ENCODE measurements around the gene H1-8. TPM values are rescaled to one million over a fixed set of nuclear protein-coding genes. Genes with fewer than 3 reads are reported as not detected.

The H1-8 gene
- total and polyA plus RNA-seq, 12 donors: not detected

DNA sequence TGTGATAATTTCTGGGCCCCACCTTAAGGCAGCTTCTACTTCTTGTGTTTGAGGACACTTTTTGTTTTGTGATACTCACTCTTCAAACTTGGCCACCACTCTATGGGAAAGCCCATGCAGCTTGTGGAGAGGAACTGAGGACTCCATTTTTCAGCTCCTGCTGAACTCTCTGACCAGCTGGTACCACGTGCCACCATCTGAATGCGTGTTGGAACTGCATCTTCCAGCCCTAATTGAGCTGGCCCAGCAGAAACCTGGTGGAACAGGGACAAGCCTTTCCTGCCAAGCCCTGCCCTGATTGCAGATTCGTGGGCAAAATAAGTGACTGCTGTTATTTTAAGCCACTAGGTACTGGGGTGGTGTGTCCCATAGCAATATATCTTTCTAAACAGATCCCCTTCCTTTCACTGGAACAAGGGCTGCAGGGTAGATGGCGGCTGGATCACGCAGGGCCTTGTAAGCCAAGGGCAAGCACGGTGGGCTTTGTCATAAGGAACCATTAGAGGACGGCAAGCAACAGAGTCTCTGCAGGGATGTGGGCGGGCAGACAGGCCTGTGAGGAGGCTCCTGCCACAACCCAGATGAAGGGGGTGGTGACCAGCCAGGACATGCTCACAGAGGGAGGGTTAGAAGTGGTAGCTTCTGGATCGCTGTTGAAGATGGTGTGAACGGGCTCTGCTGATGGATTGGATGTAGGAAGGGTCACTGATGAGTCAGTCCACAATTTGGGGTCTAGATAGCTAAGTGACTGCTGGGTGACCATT, 9.5 kb downstream of the H1-8 start:
- intact Hi-C loops (cut with DNase I): loop anchor here in 4 of 10 donors (5.0 to 10.0 kb wide), 3 partner anchors 45 to 50 kb away; no protein-coding TSS in a partner anchor
- no peaks in the 10 kb centered on the region for H3K9me3 ChIP-seq
- peak overlapping the region in 1 of 10 donors; percentile 21 for H3K27ac ChIP-seq
- H3K27me3 ChIP-seq: no peaks in the 10 kb centered on the region
- DNase-seq (no peak), ATAC-seq (peak in 3 of 8 donors; percentile 7 to 26 (median 11))
- WGBS, 2 donors: 70 to 71% methylated on average over 10 of the region's 10 CpGs
- peaks cover 0 to 30% (median 8%) of the 10 kb centered on the region in 9 donors for H3K36me3 ChIP-seq
- TF ChIP-seq, protein P1, sequence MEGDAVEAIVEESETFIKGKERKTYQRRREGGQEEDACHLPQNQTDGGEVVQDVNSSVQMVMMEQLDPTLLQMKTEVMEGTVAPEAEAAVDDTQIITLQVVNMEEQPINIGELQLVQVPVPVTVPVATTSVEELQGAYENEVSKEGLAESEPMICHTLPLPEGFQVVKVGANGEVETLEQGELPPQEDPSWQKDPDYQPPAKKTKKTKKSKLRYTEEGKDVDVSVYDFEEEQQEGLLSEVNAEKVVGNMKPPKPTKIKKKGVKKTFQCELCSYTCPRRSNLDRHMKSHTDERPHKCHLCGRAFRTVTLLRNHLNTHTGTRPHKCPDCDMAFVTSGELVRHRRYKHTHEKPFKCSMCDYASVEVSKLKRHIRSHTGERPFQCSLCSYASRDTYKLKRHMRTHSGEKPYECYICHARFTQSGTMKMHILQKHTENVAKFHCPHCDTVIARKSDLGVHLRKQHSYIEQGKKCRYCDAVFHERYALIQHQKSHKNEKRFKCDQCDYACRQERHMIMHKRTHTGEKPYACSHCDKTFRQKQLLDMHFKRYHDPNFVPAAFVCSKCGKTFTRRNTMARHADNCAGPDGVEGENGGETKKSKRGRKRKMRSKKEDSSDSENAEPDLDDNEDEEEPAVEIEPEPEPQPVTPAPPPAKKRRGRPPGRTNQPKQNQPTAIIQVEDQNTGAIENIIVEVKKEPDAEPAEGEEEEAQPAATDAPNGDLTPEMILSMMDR (IDR thresholded peaks at IDR 0.05): no peak
- peaks cover 12 to 54% (median 47%) of the 10 kb centered on the region in 9 donors for H3K4me1 ChIP-seq
- no peak overlapping the region for H3K4me3 ChIP-seq

DNA sequence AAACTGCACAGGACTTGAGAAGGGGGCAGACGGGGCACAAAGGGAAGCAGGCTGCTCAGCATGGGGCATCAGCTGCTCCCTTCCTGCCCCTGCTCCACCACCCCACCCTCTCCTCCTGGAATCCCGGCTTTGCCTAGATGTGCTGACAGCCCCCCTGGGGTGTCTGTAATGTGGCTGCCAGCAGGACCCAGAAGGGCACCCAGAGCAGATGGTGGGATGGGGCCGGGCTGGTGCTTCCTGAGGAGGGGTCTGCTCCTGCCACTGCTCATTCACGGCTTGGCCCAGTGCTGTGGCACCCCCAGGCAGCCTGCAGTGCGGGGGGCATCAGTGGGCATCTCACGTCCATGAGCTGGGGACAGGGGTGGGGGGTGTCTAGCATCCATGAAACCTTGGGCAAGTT, 10.2 kb downstream of the H1-8 start:
- Histone ChIP-seq H3K4me3 (no peak overlapping the region), H3K4me1 (peaks cover 17 to 61% (median 54%) of the 10 kb centered on the region in 9 donors), H3K27ac (peak overlapping the region in 1 of 10 donors; percentile 58), H3K9me3 (no peaks in the 10 kb centered on the region), H3K36me3 (peaks cover 0 to 37% (median 8%) of the 10 kb centered on the region in 9 donors), H3K27me3 (no peaks in the 10 kb centered on the region)
- 67 to 69% methylated on average over 6 of the region's 6 CpGs for WGBS, 2 donors
- ATAC-seq (no peak), DNase-seq (no peak)
- TF ChIP-seq, protein P1 (IDR thresholded peaks at IDR 0.05): no peak
- intact Hi-C loops (cut with DNase I): loop anchor here in 4 of 10 donors (5.0 to 10.0 kb wide), 3 partner anchors 46 to 51 kb away; no protein-coding TSS in a partner anchor

DNA sequence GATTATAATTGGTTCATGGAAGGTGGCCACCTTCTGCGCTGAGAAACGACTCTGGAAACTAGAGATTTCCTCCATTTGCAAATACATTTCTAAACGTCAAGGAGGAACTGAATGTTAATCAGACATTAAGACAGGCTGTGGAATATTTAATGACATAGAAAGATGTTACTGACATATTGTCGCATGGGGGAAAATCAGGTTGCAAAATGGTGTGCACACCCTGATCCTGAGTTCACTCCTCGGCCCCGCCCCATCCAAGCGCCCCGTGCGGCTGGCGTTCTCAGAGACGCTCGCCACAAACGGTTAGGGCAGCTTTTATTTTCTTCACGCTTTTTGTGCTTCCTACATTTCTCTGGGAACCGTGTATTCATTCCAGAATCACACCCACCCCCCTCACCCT, 10.7 kb downstream of the H1-8 start:
- TF ChIP-seq, protein P1 (IDR thresholded peaks at IDR 0.05): peak in 1 of 9 donors; percentile 4
- 37 to 41% methylated on average over 15 of the region's 15 CpGs for WGBS, 2 donors
- Histone ChIP-seq H3K9me3 (no peaks in the 10 kb centered on the region), H3K4me1 (peaks cover 17 to 66% (median 59%) of the 10 kb centered on the region in 9 donors), H3K27ac (peak overlapping the region in 5 of 10 donors; percentile 22 to 59 (median 56)), H3K36me3 (peaks cover 0 to 43% (median 8%) of the 10 kb centered on the region in 9 donors), H3K27me3 (no peaks in the 10 kb centered on the region), H3K4me3 (no peak overlapping the region)
- intact Hi-C loops (cut with DNase I): loop anchor here in 4 of 10 donors (5.0 to 10.0 kb wide), 3 partner anchors 46 to 51 kb away; no protein-coding TSS in a partner anchor
- ATAC-seq (peak in 2 of 8 donors; percentile 19 to 26), DNase-seq (no peak)

DNA sequence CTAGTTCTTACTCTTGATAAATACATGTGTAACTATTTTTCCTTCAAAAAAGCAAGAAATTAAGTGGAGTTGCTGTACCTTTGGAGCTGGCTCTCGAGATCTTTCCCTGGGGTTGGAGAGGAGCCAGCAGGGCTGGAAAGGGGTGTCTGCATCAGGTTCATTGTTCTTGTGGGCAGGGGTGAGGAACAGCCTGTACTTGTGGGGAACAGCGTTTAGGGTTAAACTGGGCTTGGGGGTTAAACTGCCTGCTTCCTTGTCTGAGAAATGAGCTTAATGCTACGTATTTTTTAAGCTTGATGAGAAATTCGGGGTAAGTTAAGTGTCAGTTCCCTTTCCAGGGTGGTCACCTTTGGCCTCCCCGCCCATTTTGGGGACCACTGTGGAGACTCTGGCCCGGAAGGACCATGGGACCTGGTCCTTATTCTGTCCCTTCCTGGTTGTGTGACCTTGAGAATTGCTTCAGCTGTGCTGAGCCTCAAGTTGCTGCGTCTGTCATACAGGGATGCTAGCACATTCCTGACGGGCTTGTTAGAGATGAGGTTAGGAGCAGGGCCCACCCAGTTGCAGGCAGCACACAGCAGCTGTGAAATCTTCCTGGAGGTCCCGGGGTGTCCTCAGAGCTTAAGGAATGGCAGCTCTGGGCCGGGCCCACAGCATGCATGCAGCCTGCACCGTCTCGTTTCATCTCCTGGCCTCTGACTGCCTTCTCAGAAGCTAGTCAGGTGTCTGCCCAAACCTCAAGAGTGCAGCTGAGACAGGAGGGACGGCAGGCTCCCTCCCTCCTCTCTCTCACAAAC, 11.6 kb downstream of the H1-8 start:
- no peaks in the 10 kb centered on the region for H3K27me3 ChIP-seq
- peak overlapping the region in 8 of 10 donors; percentile 22 to 59 (median 46) for H3K27ac ChIP-seq
- intact Hi-C loops (cut with DNase I): loop anchor here in 5 of 10 donors (5.0 to 10.0 kb wide), 5 partner anchors 38 to 52 kb away; no protein-coding TSS in a partner anchor
- DNase-seq (no peak), ATAC-seq (no peak)
- no peaks in the 10 kb centered on the region for H3K9me3 ChIP-seq
- H3K36me3 ChIP-seq: peaks cover 0 to 51% (median 8%) of the 10 kb centered on the region in 9 donors
- no peak overlapping the region for H3K4me3 ChIP-seq
- 50 to 63% methylated on average over 13 of the region's 13 CpGs for WGBS, 2 donors
- TF ChIP-seq, protein P1 (IDR thresholded peaks at IDR 0.05): no peak
- peaks cover 20 to 74% (median 68%) of the 10 kb centered on the region in 9 donors for H3K4me1 ChIP-seq

Measured in heart right ventricle (tissue), 16 donors.